ENCODE data around the gene WDFY3.
"Not testable (repeated sequence)": the region's sequence is repeated elsewhere in the genome, so short reads cannot be mapped to it uniquely, and the experiment has no call there.

Gene WDFY3

GRCh38 chr4:84718699-84719098, 247.8 kb downstream of the WDFY3 start:
- no peak for DNase-seq (ENCODE audit: low read depth)

- no peak for DNase-seq (ENCODE audit: low read depth)
Measured at GRCh38 chr4:84710548-84710947, 255.9 kb downstream of the WDFY3 start.

- DNase-seq (ENCODE audit: low read depth) = no peak
Measured at GRCh38 chr4:84708406-84709135, 257.9 kb downstream of the WDFY3 start.

GRCh38 chr4:84706286-84706685, 260.2 kb downstream of the WDFY3 start:
- DNase-seq (ENCODE audit: low read depth) = no peak

GRCh38 chr4:84699001-84699671, 267.4 kb downstream of the WDFY3 start:
- no peak for DNase-seq (ENCODE audit: low read depth)

GRCh38 chr4:84697615-84698201, 268.8 kb downstream of the WDFY3 start:
- DNase-seq (ENCODE audit: low read depth) = no peak

GRCh38 chr4:84697159-84697558, 269.3 kb downstream of the WDFY3 start:
- no peak for DNase-seq (ENCODE audit: low read depth)

GRCh38 chr4:84691800-84692199, 274.7 kb downstream of the WDFY3 start:
- no peak for DNase-seq (ENCODE audit: low read depth)

- no peak for DNase-seq (ENCODE audit: low read depth)
Measured at GRCh38 chr4:84691170-84691691, 275.3 kb downstream of the WDFY3 start.

- no peak for DNase-seq (ENCODE audit: low read depth)
Measured at GRCh38 chr4:84690481-84690880, 276.0 kb downstream of the WDFY3 start.

GRCh38 chr4:84689197-84689596, 277.3 kb downstream of the WDFY3 start:
- DNase-seq (ENCODE audit: low read depth) = no peak

GRCh38 chr4:84688605-84689004, 277.9 kb downstream of the WDFY3 start:
- DNase-seq (ENCODE audit: low read depth) = no peak

GRCh38 chr4:84685105-84685504, 281.4 kb downstream of the WDFY3 start:
- no peak for DNase-seq (ENCODE audit: low read depth)

GRCh38 chr4:84684361-84684760, 282.1 kb downstream of the WDFY3 start:
- DNase-seq (ENCODE audit: low read depth) = no peak

- DNase-seq (ENCODE audit: low read depth) = no peak
Measured at GRCh38 chr4:84683064-84683850, 283.2 kb downstream of the WDFY3 start.

- not testable (repeated sequence) for DNase-seq (ENCODE audit: low read depth)
Measured at GRCh38 chr4:84682661-84683060, 283.8 kb downstream of the WDFY3 start.

- DNase-seq (ENCODE audit: low read depth) = no peak
Measured at GRCh38 chr4:84681486-84682274, 284.8 kb downstream of the WDFY3 start.

GRCh38 chr4:84680956-84681355, 285.5 kb downstream of the WDFY3 start:
- no peak for DNase-seq (ENCODE audit: low read depth)

- DNase-seq (ENCODE audit: low read depth) = no peak
Measured at GRCh38 chr4:84678976-84679744, 287.3 kb downstream of the WDFY3 start.

- DNase-seq (ENCODE audit: low read depth) = no peak
Measured at GRCh38 chr4:84677995-84678394, 288.5 kb downstream of the WDFY3 start.

- no peak for DNase-seq (ENCODE audit: low read depth)
Measured at GRCh38 chr4:84677093-84677492, 289.4 kb downstream of the WDFY3 start.
